Tibial nerve (tissue), 4 donors: ENCODE data around the gene ASPM.

Experiments used
- EP300 ChIP-seq, 2 donors: sonication (generic); formaldehyde crosslinking; IDR thresholded peaks; one replicate each; pipeline ENCODE4 v1.6.1; 2017; ENCODE audit warnings: antibody characterized with exemption in 2 of 2, mild to moderate bottlenecking in 1 of 2
- POLR2A ChIP-seq, 2 donors: fragments of 450-650 bp; IDR thresholded peaks; one replicate each; pipeline ENCODE4 v1.6.1; 2017; ENCODE audit warnings: antibody characterized with exemption in 2 of 2, mild to moderate bottlenecking in 2 of 2, moderate library complexity in 2 of 2
- TF ChIP-seq, protein P1 (sequence below), 5 experiments: fragments of 200-600 bp in 3 of 5; fragments of 450-650 bp in 2 of 5; sonication (generic) in 3 of 5; IDR thresholded peaks; one replicate each; pipeline ENCODE4 v1.5.1; 2016 to 2019; ENCODE audit warnings: antibody characterized with exemption in 5 of 5, mild to moderate bottlenecking in 3 of 5, moderate library complexity in 2 of 5

DNA sequence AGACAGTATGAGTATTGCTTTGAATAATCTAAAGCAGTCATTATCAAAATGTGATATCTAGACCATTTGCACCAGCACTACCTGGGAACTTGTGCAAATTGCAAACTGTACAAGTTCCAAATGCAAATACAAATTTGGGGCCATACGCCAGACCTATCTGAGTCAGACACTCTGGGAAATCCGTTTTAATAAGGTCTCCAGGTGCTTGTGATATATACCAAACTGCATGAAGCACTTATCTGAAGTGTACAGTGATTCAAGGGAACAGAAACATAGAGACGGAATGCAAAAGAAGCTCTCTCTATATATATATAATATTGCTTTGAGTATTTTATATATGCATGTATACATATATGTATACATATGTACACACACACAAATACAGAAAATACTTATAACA is 36.2 kb upstream of the ASPM start:
- TF ChIP-seq, protein P1, sequence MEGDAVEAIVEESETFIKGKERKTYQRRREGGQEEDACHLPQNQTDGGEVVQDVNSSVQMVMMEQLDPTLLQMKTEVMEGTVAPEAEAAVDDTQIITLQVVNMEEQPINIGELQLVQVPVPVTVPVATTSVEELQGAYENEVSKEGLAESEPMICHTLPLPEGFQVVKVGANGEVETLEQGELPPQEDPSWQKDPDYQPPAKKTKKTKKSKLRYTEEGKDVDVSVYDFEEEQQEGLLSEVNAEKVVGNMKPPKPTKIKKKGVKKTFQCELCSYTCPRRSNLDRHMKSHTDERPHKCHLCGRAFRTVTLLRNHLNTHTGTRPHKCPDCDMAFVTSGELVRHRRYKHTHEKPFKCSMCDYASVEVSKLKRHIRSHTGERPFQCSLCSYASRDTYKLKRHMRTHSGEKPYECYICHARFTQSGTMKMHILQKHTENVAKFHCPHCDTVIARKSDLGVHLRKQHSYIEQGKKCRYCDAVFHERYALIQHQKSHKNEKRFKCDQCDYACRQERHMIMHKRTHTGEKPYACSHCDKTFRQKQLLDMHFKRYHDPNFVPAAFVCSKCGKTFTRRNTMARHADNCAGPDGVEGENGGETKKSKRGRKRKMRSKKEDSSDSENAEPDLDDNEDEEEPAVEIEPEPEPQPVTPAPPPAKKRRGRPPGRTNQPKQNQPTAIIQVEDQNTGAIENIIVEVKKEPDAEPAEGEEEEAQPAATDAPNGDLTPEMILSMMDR (IDR thresholded peaks at IDR 0.05) = no peak
- no peak for TF ChIP-seq POLR2A (IDR thresholded peaks at IDR 0.05)
- no peak for TF ChIP-seq EP300 (IDR thresholded peaks at IDR 0.05)
